ENCODE measurements around the gene CDH22.

Gene CDH22

GRCh38 chr20:46212252-46212651 lies 96.0 kb downstream of the CDH22 start:
- ATAC-seq = no peak

- ATAC-seq = no peak
Measured at GRCh38 chr20:46211331-46211722, 97.0 kb downstream of the CDH22 start.

GRCh38 chr20:46210672-46211330 lies 97.5 kb downstream of the CDH22 start:
- ATAC-seq = no peak

GRCh38 chr20:46209930-46210671 lies 98.2 kb downstream of the CDH22 start:
- no peak for ATAC-seq

GRCh38 chr20:46207793-46208192 lies 100.5 kb downstream of the CDH22 start:
- ATAC-seq = no peak

- no peak for ATAC-seq
Measured at GRCh38 chr20:46206992-46207549, 101.2 kb downstream of the CDH22 start.

GRCh38 chr20:46206025-46206424 lies 102.3 kb downstream of the CDH22 start:
- ATAC-seq = no peak

- ATAC-seq = no peak
Measured at GRCh38 chr20:46205349-46205748, 102.9 kb downstream of the CDH22 start.

GRCh38 chr20:46204594-46205186 lies 103.6 kb downstream of the CDH22 start:
- no peak for ATAC-seq

GRCh38 chr20:46203510-46203837 lies 104.8 kb downstream of the CDH22 start:
- ATAC-seq = no peak

- no peak for ATAC-seq
Measured at GRCh38 chr20:46202766-46203509, 105.4 kb downstream of the CDH22 start.

- ATAC-seq = no peak
Measured at GRCh38 chr20:46200582-46201570, 107.4 kb downstream of the CDH22 start.

GRCh38 chr20:46199198-46199597 lies 109.1 kb downstream of the CDH22 start:
- no peak for ATAC-seq

- no peak for ATAC-seq
Measured at GRCh38 chr20:46196990-46197389, 111.3 kb downstream of the CDH22 start.

GRCh38 chr20:46195264-46196036 lies 112.8 kb downstream of the CDH22 start:
- ATAC-seq = no peak

- no peak for ATAC-seq
Measured at GRCh38 chr20:46194409-46194808, 113.9 kb downstream of the CDH22 start.

GRCh38 chr20:46192376-46192944 lies 115.8 kb downstream of the CDH22 start:
- ATAC-seq = no peak

GRCh38 chr20:46191611-46192010 lies 116.7 kb downstream of the CDH22 start:
- no peak for ATAC-seq

GRCh38 chr20:46191168-46191540 lies 117.1 kb downstream of the CDH22 start:
- ATAC-seq = no peak

- ATAC-seq = no peak
Measured at GRCh38 chr20:46190478-46191167, 117.7 kb downstream of the CDH22 start.
